Neutrophil (primary cell): Measurements from ENCODE around the gene DLEU7.

Source experiments
- H3K27ac ChIP-seq: fragments of 200-600 bp; sonication (generic); 2 replicates; pipeline ENCODE4 v1.5.1; 2016; ENCODE audit warnings: mild to moderate bottlenecking, moderate library complexity
- H3K27me3 ChIP-seq: fragments of 200-600 bp; sonication (generic); 2 replicates; pipeline ENCODE4 v1.6.0; 2016; ENCODE audit warnings: mild to moderate bottlenecking
- H3K36me3 ChIP-seq: fragments of 200-600 bp; sonication (generic); 2 replicates; pipeline ENCODE4 v1.5.1; 2017
- H3K4me1 ChIP-seq, 2 experiments: fragments of 200-600 bp in 1 of 2; sonication (generic) in 1 of 2; 1 replicate in 1 of 2; 2 replicates in 1 of 2; pipeline versions ENCODE4 v1.5.1 to v1.6.1; 2013 to 2016; ENCODE audit warnings: low read depth in 1 of 2, low read length in 1 of 2, mild to moderate bottlenecking in 1 of 2, moderate library complexity in 1 of 2; ENCODE audit not compliant: control insufficient read depth in 1 of 2, insufficient read depth in 1 of 2
- H3K4me3 ChIP-seq, 2 experiments: fragments of 200-600 bp in 1 of 2; sonication (generic) in 1 of 2; 1 replicate in 1 of 2; 2 replicates in 1 of 2; pipeline ENCODE4 v1.5.1; 2013 to 2016; ENCODE audit warnings: low read depth in 1 of 2, low read length in 1 of 2, mild to moderate bottlenecking in 1 of 2, moderate library complexity in 1 of 2
- H3K9me3 ChIP-seq: fragments of 200-600 bp; sonication (generic); 2 replicates; pipeline ENCODE4 v1.5.1; 2016
- CTCF ChIP-seq: fragments of 200-600 bp; sonication (generic); IDR thresholded peaks from 2 replicates; pipeline ENCODE4 v1.5.1; 2016; ENCODE audit warnings: antibody characterized with exemption

The DLEU7 gene

GRCh38 chr13:50839828-50840227 is 3.7 kb downstream of the DLEU7 start:
- no peak for TF ChIP-seq CTCF
- Histone ChIP-seq H3K27ac (no peak overlapping the region), H3K9me3 (no peaks in the 10 kb centered on the region), H3K4me3 (no peak overlapping the region), H3K27me3 (peaks cover 29% of the 10 kb centered on the region), H3K36me3 (no peaks in the 10 kb centered on the region), H3K4me1 (peaks cover 5 to 9% of the 10 kb centered on the region in 2 experiments)

GRCh38 chr13:50838701-50839100 is 4.8 kb downstream of the DLEU7 start:
- no peak overlapping the region for H3K27ac ChIP-seq
- no peaks in the 10 kb centered on the region for H3K36me3 ChIP-seq
- peaks cover 20% of the 10 kb centered on the region for H3K27me3 ChIP-seq
- H3K4me3 ChIP-seq = no peak overlapping the region
- no peak for TF ChIP-seq CTCF
- no peaks in the 10 kb centered on the region for H3K9me3 ChIP-seq
- H3K4me1 ChIP-seq = peaks cover 5 to 9% of the 10 kb centered on the region in 2 experiments

GRCh38 chr13:50838031-50838430 is 5.5 kb downstream of the DLEU7 start:
- H3K27ac ChIP-seq = no peak overlapping the region
- H3K27me3 ChIP-seq = peaks cover 13% of the 10 kb centered on the region
- H3K4me3 ChIP-seq = no peak overlapping the region
- H3K9me3 ChIP-seq = no peaks in the 10 kb centered on the region
- TF ChIP-seq CTCF = no peak
- H3K36me3 ChIP-seq = no peaks in the 10 kb centered on the region
- H3K4me1 ChIP-seq = peaks cover 0 to 3% of the 10 kb centered on the region in 2 experiments

GRCh38 chr13:50831512-50831911 is 12.0 kb downstream of the DLEU7 start:
- no peaks in the 10 kb centered on the region for H3K27me3 ChIP-seq

GRCh38 chr13:50829896-50830295 is 13.6 kb downstream of the DLEU7 start:
- no peaks in the 10 kb centered on the region for H3K27me3 ChIP-seq

More at GRCh38 chr13:50831512-50831911, 12.0 kb downstream of the DLEU7 start:
- Histone ChIP-seq H3K9me3 (no peaks in the 10 kb centered on the region), H3K27ac (no peak overlapping the region), H3K36me3 (no peaks in the 10 kb centered on the region), H3K4me1 (no peaks in the 10 kb centered on the region), H3K4me3 (no peak overlapping the region)
- TF ChIP-seq CTCF = no peak

More at GRCh38 chr13:50829896-50830295, 13.6 kb downstream of the DLEU7 start:
- Histone ChIP-seq H3K27ac (no peak overlapping the region), H3K36me3 (no peaks in the 10 kb centered on the region), H3K4me3 (no peak overlapping the region), H3K9me3 (no peaks in the 10 kb centered on the region), H3K4me1 (no peaks in the 10 kb centered on the region)
- no peak for TF ChIP-seq CTCF
